LNCaP clone FGC (cell line): ENCODE results near the gene COL8A2.

Experiments used
- DNase-seq: peaks from one replicate; pipeline ENCODE4 v3.0.0-alpha.2; 2011; ENCODE audit warnings: low read depth
- H3K4me3 ChIP-seq: 2 replicates; pipeline ENCODE4 v1.5.1; 2011; ENCODE audit warnings: mild to moderate bottlenecking, low read depth, low read length, control low read depth
- CTCF ChIP-seq: IDR thresholded peaks from 2 replicates; pipeline ENCODE4 v1.5.1; 2012; ENCODE audit warnings: mild to moderate bottlenecking; ENCODE audit not compliant: control insufficient read depth, insufficient read depth; ENCODE audit errors: extremely low read depth

Gene COL8A2

GRCh38 chr1:36055706-36056105, 69.3 kb downstream of the COL8A2 start:
- H3K4me3 ChIP-seq, result no peak overlapping the region
- no peak for TF ChIP-seq CTCF
- no peak for DNase-seq

GRCh38 chr1:36053978-36054377, 71.0 kb downstream of the COL8A2 start:
- H3K4me3 ChIP-seq, result no peak overlapping the region
- no peak for TF ChIP-seq CTCF
- no peak for DNase-seq

GRCh38 chr1:36051821-36052220, 73.2 kb downstream of the COL8A2 start:
- DNase-seq, result no peak
- TF ChIP-seq CTCF, result no peak
- H3K4me3 ChIP-seq, result no peak overlapping the region
